GDM1 (cell line): Measurements from ENCODE around the gene MED10.
"Not testable (repeated sequence)": the region's sequence is repeated elsewhere in the genome, so short reads cannot be mapped to it uniquely, and the experiment has no call there.

Source experiments
- DNase-seq: peaks from one replicate; lab custom pipeline; 2025; lab: John Stamatoyannopoulos, UW

MED10 gene

DNA sequence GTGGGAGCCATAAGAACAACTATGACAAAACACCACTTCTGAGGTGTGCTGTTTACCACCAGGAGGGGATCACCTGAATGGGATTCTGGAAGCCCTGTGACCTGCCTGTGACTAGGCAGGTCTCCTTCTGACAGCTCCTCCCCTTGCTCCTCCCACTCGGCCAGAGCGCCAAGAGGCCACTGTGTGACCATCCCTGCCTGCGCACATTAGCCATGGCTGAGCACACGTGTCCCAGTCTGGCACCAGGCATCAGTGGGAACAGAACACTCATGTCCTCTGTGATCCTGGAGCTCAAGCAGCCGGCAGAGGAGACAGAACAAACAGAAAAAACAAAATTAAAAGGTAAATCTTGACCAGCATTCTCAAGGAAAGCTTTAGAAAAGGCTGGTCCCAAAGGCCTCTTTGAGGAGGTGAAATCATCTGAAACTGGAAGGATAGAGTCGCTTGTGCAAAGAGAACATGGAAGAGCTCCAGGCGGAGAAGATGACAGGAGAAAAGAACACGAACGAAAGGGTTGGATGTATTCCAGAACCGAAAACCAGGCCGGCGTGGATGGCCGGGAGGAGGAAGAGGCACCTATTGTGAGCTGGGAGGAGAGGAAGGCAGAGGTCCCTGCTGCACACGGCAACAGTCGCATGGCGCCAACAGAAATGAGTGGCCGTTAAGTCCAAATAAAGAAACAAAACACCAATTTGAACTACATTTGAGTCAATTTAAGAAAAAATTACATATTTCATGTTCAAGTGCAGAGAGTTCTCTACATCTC is 5.1 kb downstream of the MED10 start:
- DNase-seq: no peak

DNA sequence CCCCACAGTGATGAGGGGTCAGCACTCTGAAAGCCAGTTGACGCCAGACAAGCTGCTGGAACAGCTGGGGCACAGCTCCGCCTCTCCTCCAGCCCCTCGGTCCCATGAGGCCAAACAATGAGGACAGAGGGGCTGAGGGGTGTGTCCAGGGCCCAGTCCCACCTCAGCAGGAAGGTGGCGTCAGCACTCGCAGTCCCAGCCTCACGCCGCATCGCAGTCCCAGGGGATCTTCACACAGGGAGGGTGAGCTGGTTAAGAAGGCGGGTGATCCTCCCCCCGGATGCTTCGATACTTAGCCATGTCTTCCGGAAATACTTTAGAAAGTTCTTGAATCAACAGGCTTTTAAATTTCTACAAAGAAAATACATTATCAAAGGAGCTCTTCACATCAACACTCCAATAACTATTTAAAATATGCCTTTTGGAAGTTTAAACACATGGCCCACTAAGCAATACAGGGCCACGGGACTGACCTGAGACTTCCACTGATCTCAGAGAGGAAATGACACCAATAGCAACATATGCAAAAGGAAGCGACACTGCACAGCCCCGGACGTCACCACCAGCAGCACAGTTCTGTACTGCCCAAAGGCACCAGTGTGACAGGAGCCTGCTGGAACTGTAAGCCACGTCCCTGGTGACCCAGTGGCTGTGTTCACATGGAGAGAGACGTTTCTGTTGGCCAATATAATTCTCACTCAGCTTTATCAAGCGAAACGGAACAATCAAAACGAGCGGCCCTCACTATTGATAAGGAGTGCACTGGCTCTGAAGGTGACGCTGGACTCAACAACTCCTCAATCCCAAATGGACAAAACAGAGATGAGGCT is 5.9 kb downstream of the MED10 start:
- DNase-seq: no peak

DNA sequence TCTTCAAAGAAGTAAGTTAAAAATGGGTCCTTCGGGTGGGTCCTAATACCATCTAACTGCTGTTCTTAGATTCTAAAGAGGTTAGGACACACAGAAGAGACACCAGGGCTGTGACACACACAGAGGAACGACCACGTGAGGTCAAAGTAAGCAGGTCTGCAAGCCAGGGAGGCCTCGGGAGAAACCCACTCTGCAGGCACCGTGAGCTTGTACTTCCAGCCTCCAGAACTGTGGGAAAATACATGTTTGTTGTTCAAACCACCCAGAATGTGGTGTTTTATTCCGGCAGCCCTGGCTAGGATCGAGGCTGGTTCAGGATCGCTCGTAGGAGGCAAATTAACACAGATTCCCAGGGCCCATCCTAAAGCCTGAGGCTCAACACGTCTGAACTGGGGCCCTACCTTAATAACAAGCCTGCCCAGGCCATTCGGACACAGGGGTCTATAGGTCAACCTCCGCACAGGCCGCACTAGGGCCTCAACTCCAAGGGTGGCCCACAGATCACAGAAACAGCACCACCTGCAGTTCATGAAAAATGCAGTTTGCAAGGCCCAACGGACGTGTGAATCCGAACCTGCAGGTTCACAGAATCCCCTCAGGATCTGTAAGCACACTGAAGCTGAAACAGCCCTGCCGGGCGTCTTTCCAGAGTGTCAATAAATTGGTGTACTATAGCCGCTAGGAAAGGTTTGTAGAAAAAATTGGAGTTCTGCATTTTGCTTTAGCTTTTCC is 7.1 kb downstream of the MED10 start:
- DNase-seq: no peak

DNA sequence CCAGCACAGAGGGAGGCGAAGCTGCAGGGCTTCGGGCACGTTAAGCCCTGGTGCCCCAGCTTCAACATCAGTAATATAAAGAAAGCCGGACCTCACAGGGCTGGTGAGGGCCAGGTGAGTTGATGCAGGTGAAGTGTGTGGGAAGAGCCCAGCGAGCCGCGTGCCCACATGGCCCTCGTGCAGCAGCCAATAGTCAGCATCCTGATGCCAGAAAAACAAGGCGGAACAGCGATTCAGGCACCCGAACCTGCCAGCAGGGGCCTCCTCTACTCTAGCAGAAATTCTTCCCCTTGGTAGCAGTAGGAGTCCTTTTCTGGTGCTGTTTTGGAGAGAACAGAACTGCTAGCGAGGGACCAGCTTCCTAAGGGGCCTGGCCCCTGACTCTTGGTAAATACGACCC is 7.8 kb downstream of the MED10 start:
- no peak for DNase-seq

DNA sequence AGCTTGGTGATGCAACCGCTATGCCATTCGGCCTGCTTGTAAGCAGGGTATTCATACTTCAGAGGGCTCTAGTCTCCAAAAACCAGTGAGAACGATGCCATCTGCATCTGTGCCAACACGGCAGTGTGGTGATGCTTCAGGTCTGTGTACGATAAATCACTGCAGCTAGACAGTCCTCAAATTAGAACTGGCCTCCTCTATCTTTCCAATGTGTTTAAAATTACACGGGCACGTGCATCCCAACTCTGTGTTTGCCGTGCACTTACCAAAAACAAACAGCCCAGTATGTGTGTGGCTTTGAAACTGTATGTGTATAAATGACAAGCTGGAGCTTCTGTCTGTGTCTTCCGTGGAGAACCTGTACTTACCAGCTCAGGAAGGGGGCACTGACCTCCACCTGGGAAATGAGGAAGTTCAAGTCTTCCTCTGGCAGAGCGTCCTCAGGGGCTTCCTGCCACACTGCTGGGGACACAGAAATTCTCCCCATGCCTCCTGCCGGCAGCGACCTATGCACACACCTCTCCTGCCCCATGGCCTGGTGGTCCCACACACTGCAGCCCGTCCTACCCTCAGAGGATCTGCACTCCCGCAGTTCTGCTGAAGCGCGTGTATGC is 12.3 kb downstream of the MED10 start:
- peak; percentile 48 for DNase-seq

DNA sequence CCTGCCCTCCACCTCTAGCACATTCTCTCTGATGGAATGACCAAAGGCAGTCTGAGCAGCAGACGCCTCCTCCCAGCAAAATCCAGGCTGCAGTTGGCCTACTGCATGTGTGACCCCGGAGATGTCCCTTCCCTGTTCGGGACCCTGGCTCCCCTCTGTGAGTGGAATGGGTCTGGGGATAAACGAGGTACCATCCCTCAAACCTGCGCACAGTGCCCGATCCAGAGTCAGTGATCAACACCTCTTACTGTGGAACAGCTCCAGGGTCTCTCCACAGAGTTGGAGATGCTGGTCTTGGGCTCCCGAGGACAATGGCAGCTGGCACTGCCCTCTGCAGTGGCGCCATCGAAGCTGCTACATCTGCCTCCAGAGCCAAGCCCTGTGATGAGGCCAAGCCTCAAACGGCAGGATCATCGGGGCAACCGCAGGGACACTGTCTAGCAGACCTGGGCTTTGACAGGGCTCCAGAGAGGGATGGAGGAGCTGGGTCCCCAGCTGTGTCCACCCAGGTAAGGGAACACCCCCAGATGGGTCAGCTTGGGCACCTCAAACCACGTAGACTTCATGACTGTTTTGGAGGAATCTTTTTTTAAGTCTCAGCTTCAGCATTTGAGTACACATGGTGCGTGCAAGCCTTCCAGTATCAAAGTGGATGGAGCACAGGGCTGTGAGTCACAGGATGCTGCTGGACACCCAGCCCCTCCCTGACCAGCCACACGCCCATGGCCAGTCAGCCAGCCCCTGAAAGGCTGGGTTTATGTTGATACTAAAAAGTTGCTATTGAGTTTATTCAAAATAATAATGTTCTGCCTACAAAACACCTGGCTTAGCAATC is 13.0 kb downstream of the MED10 start:
- DNase-seq: no peak

DNA sequence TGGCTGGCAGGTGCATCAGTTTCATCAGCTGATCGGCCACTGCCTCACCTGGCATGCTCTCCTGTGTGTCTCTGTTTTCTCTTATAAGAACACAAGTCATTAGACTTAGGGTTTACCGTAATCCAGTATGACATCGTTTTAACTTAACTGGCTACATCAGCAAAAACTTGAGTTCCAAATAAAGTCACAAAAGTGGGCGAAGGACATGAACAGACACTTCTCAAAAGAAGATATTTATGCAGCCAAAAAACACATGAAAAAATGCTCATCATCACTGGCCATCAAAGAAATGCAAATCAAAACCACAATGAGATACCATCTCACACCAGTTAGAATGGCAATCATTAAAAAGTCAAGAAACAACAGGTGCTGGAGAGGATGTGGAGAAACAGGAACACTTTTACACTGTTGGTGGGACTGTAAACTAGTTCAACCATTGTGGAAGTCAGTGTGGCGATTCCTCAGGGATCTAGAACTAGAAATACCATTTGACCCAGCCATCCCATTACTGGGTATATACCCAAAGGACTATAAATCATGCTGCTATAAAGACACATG is 14.8 kb downstream of the MED10 start:
- DNase-seq: not testable (repeated sequence)

DNA sequence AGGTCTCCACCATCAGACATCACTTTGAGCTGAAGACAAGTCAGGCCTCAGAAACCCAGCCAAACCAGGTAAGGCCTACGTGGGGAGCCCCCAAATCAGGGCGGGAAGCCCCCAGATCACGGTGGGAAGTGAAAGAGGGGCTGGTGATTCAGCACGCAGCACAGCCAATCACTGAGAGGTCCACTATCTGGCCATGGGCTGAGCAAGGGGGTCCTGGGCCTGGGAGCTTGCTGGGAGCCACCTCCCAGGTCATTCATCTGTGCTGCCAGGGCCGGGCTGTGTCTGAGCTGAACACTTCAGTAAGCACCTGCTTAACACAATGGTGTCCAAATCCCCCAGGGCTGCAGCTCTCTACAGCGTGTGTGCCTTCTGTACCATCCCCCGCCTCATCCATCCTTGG is 15.5 kb downstream of the MED10 start:
- no peak for DNase-seq

DNA sequence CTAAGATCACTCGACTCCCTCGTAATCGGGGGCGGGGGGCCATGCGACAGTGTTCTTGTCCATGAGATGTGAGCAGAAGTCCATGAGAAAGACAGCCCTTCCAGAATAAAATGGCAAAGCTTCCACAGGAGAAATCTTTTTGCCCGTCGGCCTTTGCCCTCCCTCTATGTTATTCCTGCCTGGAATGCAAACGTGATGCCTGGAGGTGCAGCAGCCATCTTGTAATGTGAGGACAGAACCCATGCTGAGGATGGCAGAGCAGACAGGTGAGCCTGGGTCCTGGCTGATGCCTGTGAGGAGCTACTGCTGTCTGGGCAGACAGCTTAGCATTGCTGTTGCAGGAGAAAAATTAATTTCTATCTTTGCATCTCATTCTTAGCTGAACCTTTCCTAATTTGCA is 17.2 kb downstream of the MED10 start:
- no peak for DNase-seq

DNA sequence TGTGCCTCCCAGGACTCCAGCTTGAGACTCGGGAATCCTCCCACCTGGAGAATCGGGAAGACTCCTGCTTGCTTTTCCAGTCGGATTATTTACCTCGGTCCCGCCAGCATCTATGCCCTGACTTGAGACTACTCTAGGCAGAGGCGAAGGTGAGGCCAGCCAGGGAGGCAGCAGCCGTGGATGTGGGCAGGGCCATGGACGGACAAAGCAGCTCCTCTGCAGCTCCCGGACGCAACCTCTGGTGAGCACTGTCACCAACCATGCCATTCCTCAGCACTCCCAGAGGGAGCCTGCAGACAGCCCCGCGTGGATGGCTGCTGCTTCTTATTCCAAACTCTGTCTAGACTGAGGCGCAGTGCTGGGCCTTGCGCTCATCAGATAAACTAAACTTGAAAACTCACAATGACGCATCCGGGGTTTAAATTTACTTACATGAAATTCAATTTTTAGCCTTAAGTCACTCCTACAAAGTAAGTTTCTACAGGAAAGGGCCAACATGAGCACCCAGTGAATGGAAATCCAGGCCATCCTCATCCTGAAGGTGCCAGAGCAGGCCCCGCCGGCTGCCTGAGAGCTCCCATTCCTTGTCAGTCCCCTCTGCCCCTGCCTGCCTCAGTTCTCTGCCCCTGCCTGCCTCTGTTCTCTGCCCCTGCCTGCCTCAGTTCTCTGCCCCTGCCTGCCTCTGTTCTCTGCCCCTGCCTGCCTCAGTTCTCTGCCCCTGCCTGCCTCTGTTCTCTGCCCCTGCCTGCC is 17.8 kb downstream of the MED10 start:
- no peak for DNase-seq

DNA sequence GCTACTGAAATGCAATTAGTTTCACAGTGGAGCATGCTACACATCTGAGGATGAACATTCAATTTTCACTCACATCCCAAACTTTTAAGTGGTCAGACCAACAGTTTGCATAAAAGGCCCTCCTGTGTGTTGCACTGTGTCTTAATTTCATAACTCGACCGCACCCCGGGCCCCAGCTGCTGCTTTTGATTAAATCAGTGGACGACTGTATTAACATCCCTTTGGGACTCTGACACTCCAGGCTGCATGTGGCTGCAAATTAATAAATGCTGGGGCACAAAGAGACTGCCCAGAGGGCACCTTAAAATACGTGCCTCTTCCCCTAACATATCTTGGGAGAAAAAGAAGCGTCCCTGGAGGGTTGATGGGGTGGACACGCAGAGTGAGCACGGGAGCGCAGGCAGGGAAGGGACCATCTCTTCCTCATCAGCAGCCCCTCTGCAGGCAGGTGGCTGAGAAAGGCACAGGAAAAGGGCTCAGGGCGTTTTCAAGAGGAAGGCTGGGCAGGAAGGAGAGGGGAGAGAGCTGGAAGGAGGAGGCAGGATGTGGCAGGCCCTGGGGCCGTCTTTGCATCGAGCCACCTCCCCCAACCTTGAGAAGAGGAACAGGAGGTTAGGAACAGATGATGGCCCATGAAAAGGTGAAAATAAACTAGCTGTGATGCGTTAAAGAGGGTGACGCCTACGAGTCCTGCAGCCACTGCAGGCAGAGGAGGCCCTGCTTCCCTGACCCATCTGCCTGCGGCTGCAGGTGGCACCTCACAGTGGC is 18.6 kb downstream of the MED10 start:
- peak; percentile 81 for DNase-seq

DNA sequence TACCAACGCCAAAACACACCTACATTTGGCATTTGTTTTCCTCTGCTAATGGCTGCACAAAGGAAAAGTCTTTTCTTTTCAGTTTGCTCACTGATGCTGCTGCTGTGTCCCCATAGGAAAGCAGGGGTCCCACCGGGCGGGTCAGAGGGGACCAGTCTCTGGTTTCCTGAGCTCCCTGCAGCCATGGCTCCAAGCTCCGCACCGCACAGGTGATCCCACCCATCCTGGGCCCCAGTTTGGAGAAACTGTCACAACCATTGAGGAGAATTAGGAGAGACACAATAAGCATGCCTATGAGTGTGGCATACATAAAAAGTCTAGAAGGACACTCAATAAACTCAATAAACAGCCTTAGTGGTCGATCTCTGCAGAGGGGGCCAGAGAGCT is 19.9 kb downstream of the MED10 start:
- DNase-seq: no peak

DNA sequence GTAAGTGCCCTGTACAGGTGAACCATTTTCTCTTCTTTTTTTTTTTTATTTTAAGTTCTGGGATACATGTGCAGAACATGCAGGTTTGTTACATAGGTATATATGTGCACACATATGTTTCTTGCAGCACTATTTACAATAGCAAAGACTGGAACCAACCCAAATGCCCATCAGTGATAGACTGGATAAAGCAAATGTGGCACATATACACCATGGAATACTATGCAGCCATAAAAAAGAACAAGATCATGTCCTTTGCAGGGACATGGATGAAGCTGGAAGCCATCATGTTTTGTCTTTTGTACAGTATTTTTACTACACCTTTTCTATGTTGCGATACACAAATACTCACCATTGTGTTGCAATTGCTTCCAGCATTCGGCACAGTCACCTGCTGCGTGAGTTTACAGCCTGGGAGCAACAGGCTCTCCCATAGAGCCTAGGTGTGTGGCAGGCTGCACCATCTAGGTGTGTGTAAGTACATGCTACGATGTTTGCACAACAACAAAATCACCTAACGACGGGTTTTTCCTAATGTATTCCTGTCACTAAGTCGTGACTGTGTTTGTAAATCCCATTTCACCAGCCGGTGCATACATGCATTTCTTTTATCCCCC is 20.4 kb downstream of the MED10 start:
- not testable (repeated sequence) for DNase-seq

DNA sequence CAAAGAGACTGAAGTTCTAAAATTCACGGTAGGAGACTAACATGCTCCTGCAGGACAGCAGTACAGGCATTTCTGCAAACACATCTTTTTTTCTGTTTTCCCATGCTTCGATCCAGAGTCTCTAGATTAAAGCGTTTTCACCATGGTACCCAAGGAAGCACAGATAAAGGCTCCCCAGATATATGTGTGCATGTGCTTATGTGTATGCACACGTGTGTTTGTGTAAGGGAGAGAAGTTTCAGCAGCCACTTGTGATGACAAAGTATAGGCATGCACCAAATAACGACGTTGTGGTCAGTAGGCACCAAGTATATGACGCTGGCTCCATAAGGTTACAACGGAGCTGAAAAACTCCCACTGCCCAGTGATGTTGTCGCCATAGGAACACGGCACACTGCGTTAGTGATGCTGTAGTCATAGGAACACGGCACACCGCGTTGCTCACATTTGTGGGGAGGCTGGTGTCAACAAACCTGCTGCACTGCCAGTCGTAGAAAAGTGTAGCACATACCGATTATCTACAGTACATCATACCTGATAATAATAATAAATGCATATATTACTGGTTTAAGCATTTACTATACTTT is 21.7 kb downstream of the MED10 start:
- no peak for DNase-seq

DNA sequence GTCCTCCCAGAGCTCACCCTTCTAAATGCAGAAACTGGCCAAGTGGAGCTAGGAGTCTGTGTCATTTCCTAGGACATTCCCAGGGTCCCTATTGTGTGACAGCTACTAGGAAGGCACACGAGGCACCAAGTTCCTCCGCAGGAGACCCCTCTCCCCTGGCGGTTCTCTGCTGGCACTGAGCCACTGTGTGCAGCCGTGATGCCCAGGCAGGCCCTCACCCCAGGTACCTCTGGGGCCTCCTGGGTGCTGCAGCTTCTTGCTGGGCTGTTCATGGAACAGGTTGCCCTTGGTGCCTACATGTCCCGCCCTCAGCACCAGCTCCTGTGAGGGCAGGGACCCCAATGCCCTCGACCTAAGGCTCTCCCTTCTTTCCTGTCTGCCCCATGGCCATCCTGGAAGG is 23.1 kb downstream of the MED10 start:
- DNase-seq: no peak

DNA sequence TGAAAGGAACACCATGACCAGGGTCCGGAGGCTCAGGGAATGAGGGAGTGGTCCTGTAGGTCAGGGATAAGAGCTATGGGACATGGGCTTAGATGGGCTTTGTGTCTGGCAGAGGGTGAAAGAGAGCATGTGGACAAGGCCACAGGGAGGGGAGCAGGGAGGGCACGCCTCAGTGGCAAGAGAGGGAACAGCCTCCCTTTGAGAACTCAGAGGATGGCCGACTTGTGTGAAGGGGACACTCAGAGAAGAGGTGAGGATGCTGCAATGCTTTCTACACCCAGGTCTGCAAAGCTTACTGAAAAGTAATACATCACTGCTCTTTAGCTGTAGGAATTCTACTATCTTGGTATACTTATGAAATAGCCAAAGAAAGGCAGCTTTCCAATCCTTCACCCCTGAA is 23.5 kb downstream of the MED10 start:
- DNase-seq: no peak

DNA sequence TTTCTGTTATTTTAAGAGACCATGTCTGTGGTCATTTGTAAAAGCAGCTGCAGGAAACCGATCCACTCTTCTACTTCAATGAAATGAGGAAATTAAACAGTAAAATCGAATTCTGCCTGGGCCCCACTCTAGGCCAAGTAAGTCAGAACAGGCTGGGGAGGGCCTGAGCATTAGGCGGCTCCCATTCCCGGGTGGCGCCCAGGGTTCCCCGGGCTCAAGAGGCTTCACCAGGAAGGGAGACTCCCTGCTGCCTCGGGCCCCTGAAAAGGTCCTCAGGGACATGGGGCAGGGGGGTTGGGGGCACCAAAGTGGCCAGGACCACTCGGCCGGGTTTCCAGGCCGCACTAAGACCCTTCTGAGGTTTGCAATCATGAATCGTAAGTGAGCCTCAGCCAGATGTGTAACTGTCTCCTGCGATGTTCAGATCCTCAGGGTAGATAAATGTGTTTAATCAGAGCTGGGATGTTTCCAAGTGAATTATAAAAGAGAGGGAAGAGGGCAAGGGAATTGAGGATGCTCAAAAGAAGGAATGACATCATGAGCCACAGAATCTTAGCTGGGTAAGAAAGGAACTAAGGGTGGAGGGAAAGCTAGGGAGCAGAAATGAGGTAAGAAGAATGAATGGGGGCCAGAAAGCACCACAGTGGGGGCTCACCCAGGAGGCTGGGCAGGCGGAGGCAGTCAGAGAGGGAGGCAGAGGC is 24.6 kb downstream of the MED10 start:
- DNase-seq: no peak
